Panc1 (cell line): Measurements from ENCODE around the gene C12orf56. TPM values are rescaled to one million over a fixed set of nuclear protein-coding genes. Genes with fewer than 3 reads are reported as not detected.

ENCODE experiments used
- ATAC-seq: fragments of 200-7000 bp; cut with Tn5 transposase; 2 replicates; pipeline ENCODE4 v1.9.1; 2020; ENCODE audit warnings: mild to moderate bottlenecking, moderate library complexity
- BruUV-seq: library from RNA; stranded (reverse); fragments of 400-500 nt; replicated peaks from 2 replicates; lab custom pipeline; 2021; lab: Mats Ljungman, UMichigan
- CTCF ChIA-PET: fragments of 300-600 bp; sonication (Branson Sonifier 250); formaldehyde crosslinking; loops from one replicate; lab custom pipeline; 2022; ENCODE audit warnings: antibody characterized with exemption; lab: Charles Lee
- POLR2A ChIA-PET: fragments of 300-600 bp; sonication (Branson Sonifier 250); formaldehyde crosslinking; loops from one replicate; lab custom pipeline; 2022; ENCODE audit warnings: antibody characterized with exemption; lab: Charles Lee
- DNase-seq: peaks from one replicate; pipeline ENCODE4 v3.0.0-alpha.2; 2010; ENCODE audit warnings: low read depth, low spot score
- H3K27ac ChIP-seq: 2 replicates; pipeline ENCODE4 v1.5.1; 2011; ENCODE audit warnings: mild to moderate bottlenecking, low read length, inconsistent platforms
- H3K27me3 ChIP-seq: fragments of 200-500 bp; sonication (Bioruptor generic); 2 replicates; pipeline ENCODE4 v1.6.0; 2014; ENCODE audit warnings: low read length, inconsistent platforms; ENCODE audit not compliant: control insufficient read depth, insufficient read depth
- H3K36me3 ChIP-seq: fragments of 200-500 bp; sonication (Bioruptor generic); 2 replicates; pipeline ENCODE4 v1.5.1; 2014; ENCODE audit warnings: inconsistent platforms, mild to moderate bottlenecking, low read length, moderate library complexity; ENCODE audit not compliant: control insufficient read depth, insufficient read depth
- H3K4me1 ChIP-seq: 2 replicates; pipeline ENCODE4 v1.5.1; 2011; ENCODE audit warnings: inconsistent platforms, mild to moderate bottlenecking, low read length, moderate library complexity; ENCODE audit not compliant: control insufficient read depth, insufficient read depth
- H3K4me3 ChIP-seq, 2 experiments: 2 replicates each; pipeline ENCODE4 v1.5.1; 2011 to 2012; ENCODE audit warnings: low read depth in 2 of 2, low read length in 2 of 2, mild to moderate bottlenecking in 2 of 2, inconsistent platforms in 1 of 2, moderate library complexity in 1 of 2
- H3K9me3 ChIP-seq: fragments of 200-500 bp; sonication (Bioruptor generic); 2 replicates; pipeline ENCODE4 v1.5.1; 2014; ENCODE audit warnings: low read depth, mild to moderate bottlenecking, inconsistent platforms, low read length, moderate library complexity; ENCODE audit not compliant: control insufficient read depth, insufficient read depth
- CTCF ChIP-seq: fragments of 450-650 bp; IDR thresholded peaks from 2 replicates; pipeline ENCODE4 v1.5.1; 2017; ENCODE audit warnings: mild to moderate bottlenecking
- POLR2AphosphoS5 ChIP-seq: IDR thresholded peaks from 2 replicates; pipeline ENCODE4 v1.6.1; 2012; ENCODE audit warnings: mild to moderate bottlenecking, low read depth, low read length, moderate library complexity
- REST ChIP-seq, 2 experiments: IDR thresholded peaks; 2 replicates each; pipeline ENCODE4 v1.6.1; 2011 to 2012; ENCODE audit warnings: low read depth in 2 of 2, control low read depth in 1 of 2, low read length in 1 of 2, mild to moderate bottlenecking in 1 of 2, moderate library complexity in 1 of 2; ENCODE audit not compliant: insufficient read depth in 1 of 2
- SIN3A ChIP-seq: IDR thresholded peaks from 2 replicates; pipeline ENCODE4 v1.6.1; 2012; ENCODE audit warnings: low read depth, mild to moderate bottlenecking, low read length, moderate library complexity, borderline replicate concordance; ENCODE audit not compliant: insufficient read depth
- TCF7L2 ChIP-seq: IDR thresholded peaks from 2 replicates; pipeline ENCODE4 v1.6.1; 2011; ENCODE audit warnings: mild to moderate bottlenecking, low read depth, low read length, inconsistent platforms
- in situ Hi-C: cut with HindIII; loops from 2 replicates; pipeline ENCODE4 v1.10.0; 2016; ENCODE audit warnings: low sequenced_read_pairs, low pct_unique_long_range_greater_than_20kb
- intact Hi-C: fragments of 100-400 bp; cut with micrococcal nuclease; formaldehyde crosslinking; loops from one replicate; pipeline ENCODE4 v1.10.0; 2022; ENCODE audit not compliant: unreplicated experiment
- total RNA-seq: library from RNA; stranded (reverse); gene quantifications from one replicate; pipeline ENCODE4 v1.2.1, GENCODE V29; 2021; ENCODE audit not compliant: unreplicated experiment

The C12orf56 gene
- total RNA-seq, 1 experiment from 2014 or later: 2.8 TPM

- no peaks in the 10 kb centered on the region for H3K36me3 ChIP-seq
- POLR2A ChIA-PET: no interaction called here
- in situ Hi-C loops (no loop called here), intact Hi-C loops (no loop called here)
- no peaks in the 10 kb centered on the region for H3K9me3 ChIP-seq
- DNase-seq (no peak), ATAC-seq (no peak)
- H3K4me1 ChIP-seq: no peaks in the 10 kb centered on the region
- TF ChIP-seq REST (IDR thresholded peaks at IDR 0.05; ENCODE audit: insufficient read depth in 1 of 2, low read depth in 2 of 2, low read length in 1 of 2): no peak
- no peak for TF ChIP-seq TCF7L2
- H3K27me3 ChIP-seq: no peaks in the 10 kb centered on the region
- H3K27ac ChIP-seq: no peak overlapping the region
- no peak overlapping the region for H3K4me3 ChIP-seq
- BruUV-seq: no TSS peak
- CTCF ChIA-PET: no interaction called here
Measured at GRCh38 chr12:64229240-64229639, 161.3 kb downstream of the C12orf56 start.

- ChIA-PET POLR2A (no interaction called here), CTCF (no interaction called here)
- ATAC-seq (no peak), DNase-seq (no peak)
- Histone ChIP-seq H3K9me3 (no peaks in the 10 kb centered on the region), H3K4me3 (no peak overlapping the region), H3K4me1 (peaks cover 9% of the 10 kb centered on the region), H3K27me3 (no peaks in the 10 kb centered on the region), H3K36me3 (no peaks in the 10 kb centered on the region), H3K27ac (no peak overlapping the region)
- no TSS peak for BruUV-seq
- TF ChIP-seq REST (IDR thresholded peaks at IDR 0.05; ENCODE audit: insufficient read depth in 1 of 2, low read depth in 2 of 2, low read length in 1 of 2) (no peak), TCF7L2 (no peak), POLR2AphosphoS5 (no peak)
- in situ Hi-C loops: no loop called here
- intact Hi-C loops: no loop called here
Measured at GRCh38 chr12:64225626-64226025, 164.9 kb downstream of the C12orf56 start.

GRCh38 chr12:64222009-64222765 lies 168.4 kb downstream of the C12orf56 start, which contains the start of gene KICS2:
Gene KICS2, minus strand, starts transcription at chr12:64222296. Its CDS starts 59 bp downstream, at chr12:64222237.
- CTCF ChIA-PET: no interaction called here
- no peaks in the 10 kb centered on the region for H3K36me3 ChIP-seq
- intact Hi-C loops (no loop called here), in situ Hi-C loops (no loop called here)
- TF ChIP-seq REST (IDR thresholded peaks at IDR 0.05; ENCODE audit: insufficient read depth in 1 of 2, low read depth in 2 of 2, low read length in 1 of 2) (peak in 1 of 2 experiments; percentile 25; a peak in 1 of 4 replicates), CTCF (no peak), SIN3A (peak; percentile 95; the same call in 1 of the 2 replicates), TCF7L2 (no peak), POLR2AphosphoS5 (peak; percentile 94)
- peaks cover 30% of the 10 kb centered on the region for H3K4me1 ChIP-seq
- ATAC-seq (peak; percentile 96), DNase-seq (peak; percentile 67)
- POLR2A ChIA-PET: no interaction called here
- no peaks in the 10 kb centered on the region for H3K27me3 ChIP-seq
- TSS peak; percentile 88 for BruUV-seq
- peak within 1 kb of the TSS; percentile 86 for H3K27ac ChIP-seq
- peak within 1 kb of the TSS; percentile 82 to 88 for H3K4me3 ChIP-seq
- H3K9me3 ChIP-seq: no peaks in the 10 kb centered on the region
